ENCODE data around the gene AGBL1.
"Not testable (repeated sequence)": the region's sequence is repeated elsewhere in the genome, so short reads cannot be mapped to it uniquely, and the experiment has no call there.

Gene AGBL1

DNA sequence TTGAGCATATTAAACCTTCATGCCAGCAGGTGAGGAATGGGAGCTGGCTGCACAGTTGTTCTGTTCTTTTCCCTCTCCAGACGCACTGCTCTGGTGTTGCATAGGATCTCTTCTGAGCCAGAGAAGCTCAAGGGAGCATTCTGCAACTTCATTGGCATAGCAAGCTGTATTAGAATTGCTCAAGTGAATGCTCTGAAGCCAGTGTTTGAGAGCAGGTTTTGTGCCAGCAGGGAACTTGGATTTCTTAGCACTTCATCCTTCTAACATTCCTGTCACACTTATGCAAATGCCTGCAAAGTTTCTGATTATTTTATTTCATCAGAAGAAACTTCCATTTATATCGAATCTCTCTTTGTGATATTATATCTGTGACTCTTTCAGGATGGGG is 366.6 kb downstream of the AGBL1 start:
- TF ChIP-seq, protein P1, sequence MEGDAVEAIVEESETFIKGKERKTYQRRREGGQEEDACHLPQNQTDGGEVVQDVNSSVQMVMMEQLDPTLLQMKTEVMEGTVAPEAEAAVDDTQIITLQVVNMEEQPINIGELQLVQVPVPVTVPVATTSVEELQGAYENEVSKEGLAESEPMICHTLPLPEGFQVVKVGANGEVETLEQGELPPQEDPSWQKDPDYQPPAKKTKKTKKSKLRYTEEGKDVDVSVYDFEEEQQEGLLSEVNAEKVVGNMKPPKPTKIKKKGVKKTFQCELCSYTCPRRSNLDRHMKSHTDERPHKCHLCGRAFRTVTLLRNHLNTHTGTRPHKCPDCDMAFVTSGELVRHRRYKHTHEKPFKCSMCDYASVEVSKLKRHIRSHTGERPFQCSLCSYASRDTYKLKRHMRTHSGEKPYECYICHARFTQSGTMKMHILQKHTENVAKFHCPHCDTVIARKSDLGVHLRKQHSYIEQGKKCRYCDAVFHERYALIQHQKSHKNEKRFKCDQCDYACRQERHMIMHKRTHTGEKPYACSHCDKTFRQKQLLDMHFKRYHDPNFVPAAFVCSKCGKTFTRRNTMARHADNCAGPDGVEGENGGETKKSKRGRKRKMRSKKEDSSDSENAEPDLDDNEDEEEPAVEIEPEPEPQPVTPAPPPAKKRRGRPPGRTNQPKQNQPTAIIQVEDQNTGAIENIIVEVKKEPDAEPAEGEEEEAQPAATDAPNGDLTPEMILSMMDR (IDR thresholded peaks at IDR 0.05; ENCODE audit: control insufficient read depth, insufficient read depth, low read depth, low read length, missing control alignments): no peak
- DNase-seq (ENCODE audit: low read depth): no peak
- H3K4me3 ChIP-seq (ENCODE audit: control insufficient read depth, low read depth, low read length): no peak overlapping the region

DNA sequence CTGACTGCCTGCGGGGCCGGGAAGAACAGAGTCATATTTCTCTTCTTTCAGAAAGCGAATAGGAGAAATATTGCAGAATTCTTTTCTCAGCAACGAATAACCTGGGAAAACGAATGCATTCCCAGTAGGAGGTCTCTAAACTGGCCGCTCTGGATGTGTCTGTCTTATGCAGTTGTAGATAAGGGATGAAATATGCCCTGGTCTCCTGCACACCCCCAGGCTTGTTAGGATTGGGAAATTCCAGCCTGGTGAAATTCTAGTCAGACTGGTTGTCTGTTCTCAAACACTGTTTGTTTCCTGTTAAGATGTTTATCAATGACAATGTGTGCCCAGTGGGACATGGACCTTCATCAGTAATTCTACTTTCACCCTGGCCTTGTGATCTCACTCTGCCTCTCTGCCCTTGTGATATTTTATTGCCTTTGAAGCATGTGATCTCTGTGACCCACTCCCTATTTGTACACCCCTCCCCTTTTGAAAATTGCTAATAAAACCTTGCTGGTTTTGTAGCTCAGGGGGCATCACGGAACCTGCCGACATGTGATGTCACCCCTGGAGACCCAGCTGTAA is 385.9 kb downstream of the AGBL1 start:
- H3K4me3 ChIP-seq (ENCODE audit: control insufficient read depth, low read depth, low read length); DNase-seq (ENCODE audit: low read depth): not testable (repeated sequence)

DNA sequence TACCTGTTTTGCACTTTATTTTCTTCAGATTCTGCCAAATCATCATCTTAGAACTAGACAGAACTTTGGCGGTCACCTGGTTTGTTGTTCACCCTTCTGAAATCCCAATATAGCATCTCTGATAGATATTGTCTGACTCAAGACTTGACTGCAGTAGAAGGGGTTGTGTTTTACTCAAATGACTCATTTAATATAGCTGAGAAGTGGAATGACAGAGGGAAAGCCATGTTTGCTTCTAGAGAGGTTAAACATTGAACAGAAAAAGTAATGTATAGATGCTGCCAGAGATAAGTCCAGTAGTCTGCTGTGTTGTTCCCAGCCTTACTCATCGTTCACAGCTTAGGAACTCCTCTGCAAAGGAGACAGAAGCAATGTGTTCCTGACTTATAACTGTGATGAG is 402.0 kb downstream of the AGBL1 start:
- DNase-seq (ENCODE audit: low read depth): no peak
- H3K4me3 ChIP-seq (ENCODE audit: control insufficient read depth, low read depth, low read length): no peak overlapping the region
- TF ChIP-seq, protein P1 (IDR thresholded peaks at IDR 0.05; ENCODE audit: control insufficient read depth, insufficient read depth, low read depth, low read length, missing control alignments): no peak

DNA sequence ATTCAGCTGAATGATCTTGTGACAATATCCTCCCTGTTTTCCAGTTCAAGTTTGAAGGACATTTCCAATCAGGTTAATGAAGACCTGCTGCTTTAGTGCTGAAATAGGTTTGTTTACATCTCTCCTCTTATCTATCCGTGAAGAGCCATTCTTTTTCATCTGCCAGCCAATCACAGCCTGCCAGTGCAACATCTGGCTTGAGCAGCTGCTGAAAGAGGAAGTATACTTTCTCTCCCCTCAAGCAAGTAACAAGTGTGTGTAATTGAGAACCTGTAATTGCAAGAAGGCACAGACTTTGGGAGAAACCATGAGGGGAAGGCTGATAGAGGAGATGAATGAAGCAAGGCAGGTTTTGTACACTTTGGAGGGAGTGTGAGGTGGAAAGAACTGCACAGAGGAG is 404.3 kb downstream of the AGBL1 start:
- TF ChIP-seq, protein P1 (IDR thresholded peaks at IDR 0.05; ENCODE audit: control insufficient read depth, insufficient read depth, low read depth, low read length, missing control alignments): no peak
- DNase-seq (ENCODE audit: low read depth): no peak
- H3K4me3 ChIP-seq (ENCODE audit: control insufficient read depth, low read depth, low read length): no peak overlapping the region

DNA sequence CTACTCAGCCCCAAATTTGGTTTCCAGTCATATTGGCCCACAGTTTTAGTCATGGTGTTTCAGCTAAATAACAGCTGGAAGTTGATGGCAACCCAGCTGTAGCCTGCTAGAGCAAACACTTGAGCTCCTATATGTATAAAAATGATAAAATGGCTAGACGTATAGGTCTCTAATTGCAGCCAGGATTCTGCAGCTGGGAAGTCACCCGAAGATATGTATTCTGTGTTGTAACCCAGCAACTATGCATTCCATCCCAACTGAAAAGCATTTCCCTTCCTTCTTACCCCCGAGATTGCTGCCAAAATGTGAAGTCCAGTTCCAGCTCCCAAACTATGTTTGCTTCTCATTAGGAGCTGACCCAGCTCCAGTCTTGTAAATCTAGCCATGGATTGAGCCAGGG is 408.4 kb downstream of the AGBL1 start:
- TF ChIP-seq, protein P1 (IDR thresholded peaks at IDR 0.05; ENCODE audit: control insufficient read depth, insufficient read depth, low read depth, low read length, missing control alignments): no peak
- H3K4me3 ChIP-seq (ENCODE audit: control insufficient read depth, low read depth, low read length): no peak overlapping the region
- DNase-seq (ENCODE audit: low read depth): no peak

DNA sequence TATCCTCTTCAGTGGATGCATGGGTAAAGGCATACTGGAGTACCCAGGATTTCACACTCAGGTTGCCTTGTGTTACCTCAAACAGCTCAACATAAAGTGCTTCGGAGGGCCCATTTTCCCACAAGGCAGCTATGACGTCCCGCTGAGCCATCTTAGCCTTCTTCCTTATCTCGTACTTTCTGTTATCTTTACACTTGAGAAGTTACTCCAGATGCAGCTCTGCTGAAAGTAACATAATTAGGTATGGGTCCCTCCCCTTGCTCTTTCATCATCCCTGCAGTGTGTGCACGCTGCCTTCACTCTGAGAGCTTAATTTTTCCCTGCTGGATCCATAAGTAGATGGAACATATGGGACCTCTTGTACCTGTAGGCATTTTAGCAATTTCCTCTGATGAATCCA is 410.3 kb downstream of the AGBL1 start:
- no peak for DNase-seq (ENCODE audit: low read depth)
- TF ChIP-seq, protein P1 (IDR thresholded peaks at IDR 0.05; ENCODE audit: control insufficient read depth, insufficient read depth, low read depth, low read length, missing control alignments): no peak
- no peak overlapping the region for H3K4me3 ChIP-seq (ENCODE audit: control insufficient read depth, low read depth, low read length)

DNA sequence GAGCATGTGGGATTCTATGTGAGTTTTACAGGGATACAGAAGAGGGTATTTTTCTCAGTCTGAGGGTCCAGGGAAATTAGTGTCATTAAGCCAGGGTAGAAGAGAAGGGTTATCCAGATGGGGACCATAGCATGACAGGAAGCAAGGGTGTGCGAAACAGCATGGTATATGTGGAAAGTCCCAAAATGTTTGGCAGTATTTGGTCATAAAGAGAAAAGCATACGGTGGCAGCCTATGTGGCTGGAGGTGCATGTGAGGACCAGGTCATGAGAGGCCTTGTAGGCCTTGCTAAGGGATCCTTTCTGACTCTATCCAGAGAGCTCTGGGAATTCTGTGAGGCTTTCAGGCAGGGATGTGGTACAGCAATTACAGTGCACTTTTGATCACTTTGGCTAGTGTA is 411.4 kb downstream of the AGBL1 start:
- DNase-seq (ENCODE audit: low read depth): no peak
- TF ChIP-seq, protein P1 (IDR thresholded peaks at IDR 0.05; ENCODE audit: control insufficient read depth, insufficient read depth, low read depth, low read length, missing control alignments): no peak
- no peak overlapping the region for H3K4me3 ChIP-seq (ENCODE audit: control insufficient read depth, low read depth, low read length)

Data from AG09309 (cell line).